GM21737 (cell line): ENCODE data around the gene PLXNA4.

Experiments
- ATAC-seq: cut with Tn5 transposase; IDR thresholded peaks from one replicate; pipeline ENCODE4 v1.9.1; 2021; ENCODE audit warnings: mild to moderate bottlenecking, moderate library complexity; ENCODE audit not compliant: unreplicated experiment

PLXNA4 gene

GRCh38 chr7:132480534-132480933 lies 95.7 kb downstream of the PLXNA4 start:
- no peak for ATAC-seq

DNA sequence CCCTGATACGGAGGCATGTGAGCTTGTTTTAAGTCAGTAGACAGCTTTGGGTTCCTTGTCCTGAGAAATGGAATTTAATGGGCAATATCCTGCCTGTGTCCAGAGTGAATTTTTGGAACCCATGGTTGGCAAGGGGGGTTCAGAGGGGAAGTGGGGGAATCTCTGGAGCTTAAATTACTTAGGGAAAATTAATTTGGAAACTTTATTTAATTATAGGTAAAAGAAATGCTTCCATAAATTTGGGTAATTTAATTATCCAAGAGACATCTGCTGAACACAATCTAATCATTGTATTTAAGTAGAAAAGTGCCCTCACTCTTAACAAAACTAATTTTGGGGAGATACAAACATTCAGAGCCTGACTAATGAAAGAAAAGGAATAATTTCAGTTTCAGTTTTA lies 99.7 kb downstream of the PLXNA4 start:
- no peak for ATAC-seq

- ATAC-seq = no peak
Observed at GRCh38 chr7:132475669-132476116, 100.6 kb downstream of the PLXNA4 start.

DNA sequence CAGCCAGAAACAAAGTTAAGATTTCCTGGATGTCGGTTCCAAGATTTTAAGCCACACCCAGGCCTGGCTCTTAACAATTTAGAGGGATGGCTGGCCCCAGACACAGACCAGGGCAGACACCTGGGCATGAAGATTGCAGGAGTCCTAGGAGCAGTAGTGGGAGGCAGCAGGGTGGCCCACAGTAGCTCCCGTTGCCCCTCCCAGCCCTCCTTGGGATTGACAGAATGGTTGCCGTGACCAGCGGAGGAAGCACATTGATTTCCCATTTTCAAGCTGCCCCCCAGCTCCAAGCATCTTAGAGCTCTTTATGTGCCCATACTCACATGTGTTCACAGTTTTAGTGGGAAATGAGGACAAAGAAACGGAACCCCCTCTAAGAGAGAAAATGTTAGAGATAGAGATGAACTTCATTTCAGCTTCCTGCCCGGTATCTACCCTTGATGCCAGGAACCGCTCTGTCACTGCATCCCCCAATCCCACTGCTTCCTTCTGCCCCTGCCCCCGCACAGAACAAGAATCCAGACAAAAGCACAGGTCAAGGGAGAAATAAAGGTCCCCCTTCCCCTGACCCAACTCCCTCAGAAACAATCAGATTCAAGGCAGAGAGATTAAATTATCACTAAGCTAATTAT lies 101.1 kb downstream of the PLXNA4 start:
- no peak for ATAC-seq

- no peak for ATAC-seq
Observed at GRCh38 chr7:132472463-132473120, 103.7 kb downstream of the PLXNA4 start.

GRCh38 chr7:132471515-132471914 lies 104.8 kb downstream of the PLXNA4 start:
- ATAC-seq = no peak

DNA sequence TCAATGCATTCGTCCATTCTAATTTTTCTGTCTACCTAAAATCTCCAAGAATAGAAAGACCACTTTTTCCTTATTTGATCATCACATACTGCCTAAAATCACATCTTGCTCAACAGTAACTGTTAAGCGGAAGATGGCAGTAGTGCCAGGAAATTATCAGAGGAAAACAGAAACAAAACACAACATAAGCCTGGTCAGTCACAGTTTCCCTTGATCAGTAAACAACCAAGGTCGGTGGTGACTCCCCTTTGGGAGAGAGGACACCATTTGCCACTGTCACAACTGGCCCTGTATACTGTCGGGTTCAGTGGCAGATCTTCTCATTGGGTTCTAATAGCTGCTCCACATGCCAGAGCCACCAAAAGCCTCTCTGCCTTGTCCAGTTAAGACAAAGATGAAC lies 106.6 kb downstream of the PLXNA4 start:
- ATAC-seq = no peak

GRCh38 chr7:132469264-132469663 lies 107.0 kb downstream of the PLXNA4 start:
- no peak for ATAC-seq

DNA sequence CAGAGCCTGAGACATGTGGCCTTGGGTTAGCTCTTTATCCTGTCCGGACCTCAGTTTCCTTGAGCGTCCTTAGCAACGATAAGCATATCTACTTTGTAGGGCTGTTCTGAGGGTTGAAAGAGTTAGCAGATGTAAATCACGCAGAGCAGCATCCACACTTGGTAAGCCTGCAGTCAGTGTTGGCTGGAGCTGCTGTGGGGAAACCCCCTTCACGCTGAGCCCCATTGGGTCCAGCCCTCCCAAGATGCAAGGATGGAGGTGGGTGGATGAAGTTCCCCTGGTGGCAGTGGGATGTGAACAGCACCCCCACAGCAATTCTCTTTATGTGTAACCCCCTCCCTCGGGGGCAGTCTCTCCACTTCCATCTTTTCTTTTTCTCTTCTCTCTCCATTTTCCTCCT lies 109.9 kb downstream of the PLXNA4 start:
- ATAC-seq = no peak

DNA sequence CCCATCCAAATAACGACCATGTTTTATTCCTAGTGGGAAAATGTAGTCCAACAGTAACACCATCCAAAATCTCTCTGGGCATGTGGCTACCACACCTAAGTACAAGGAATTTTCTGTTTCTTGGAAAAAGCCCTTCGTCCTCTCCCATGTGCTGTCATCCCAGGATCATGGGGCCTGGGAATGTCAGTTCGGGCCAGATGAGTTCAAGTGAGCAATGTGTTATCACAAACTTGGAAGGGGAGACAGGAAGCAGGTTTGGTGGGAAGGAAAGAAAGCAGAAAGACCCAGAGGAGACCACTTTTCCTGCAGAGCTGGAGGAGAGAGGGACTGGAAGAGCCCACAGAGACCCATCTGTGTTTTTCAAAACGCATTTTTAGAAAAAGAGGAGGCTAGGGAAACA lies 110.8 kb downstream of the PLXNA4 start:
- no peak for ATAC-seq

DNA sequence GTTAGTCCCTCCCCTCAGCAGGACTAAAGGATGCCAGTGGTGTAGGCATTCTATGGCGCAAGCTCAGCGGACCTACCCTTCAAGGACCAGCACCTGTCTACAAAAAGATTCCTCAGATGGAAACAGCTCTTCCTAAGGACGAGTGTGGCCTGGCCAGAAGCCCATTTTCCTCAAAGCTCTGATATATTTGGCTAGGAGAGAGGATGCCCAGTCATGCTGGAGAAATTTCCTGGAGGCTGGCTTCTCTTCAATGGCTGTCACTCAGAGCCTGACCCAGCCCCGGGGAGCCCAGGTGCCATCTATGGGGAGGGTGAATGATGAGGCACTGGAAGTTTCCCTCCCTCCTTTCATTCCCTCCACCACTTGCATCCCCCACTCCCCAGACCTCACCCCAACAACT lies 111.5 kb downstream of the PLXNA4 start:
- ATAC-seq = no peak

DNA sequence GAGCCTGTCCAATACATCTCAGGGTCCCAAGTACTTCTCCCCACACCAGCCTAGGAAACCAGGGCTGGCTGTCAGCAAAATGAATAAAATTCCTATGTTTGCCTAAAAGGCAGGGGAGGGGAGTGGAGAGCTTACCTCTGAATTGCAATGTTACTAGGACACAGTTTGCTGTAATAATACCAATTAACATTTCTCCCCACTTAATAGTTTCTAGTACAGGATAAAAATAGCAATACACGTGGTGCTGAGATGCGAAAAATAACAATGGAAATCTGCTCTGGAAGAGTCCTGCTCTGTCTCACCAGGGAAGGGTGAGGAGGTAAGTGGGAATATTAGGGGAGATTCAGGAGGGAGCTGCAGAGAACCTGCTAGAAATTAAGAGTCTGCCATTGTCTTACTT lies 112.3 kb downstream of the PLXNA4 start:
- ATAC-seq = no peak

DNA sequence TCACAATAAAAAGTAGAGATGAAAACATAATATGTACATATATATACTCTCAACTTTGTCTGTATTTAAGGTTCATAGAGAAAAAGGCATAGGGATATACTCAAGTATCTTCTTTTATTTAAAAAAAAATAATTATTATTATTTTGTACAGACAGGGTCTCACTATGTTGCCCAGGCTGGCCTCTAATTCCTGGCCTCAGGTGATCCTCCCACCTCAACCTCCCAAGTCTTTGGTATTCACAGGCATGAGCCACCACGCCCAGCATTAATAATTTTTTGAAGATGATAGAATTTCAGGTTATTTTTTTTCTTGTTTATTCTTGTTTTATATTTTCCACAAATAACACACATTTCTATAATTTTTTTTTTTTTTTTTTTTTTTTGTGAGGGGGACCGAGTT lies 113.8 kb downstream of the PLXNA4 start:
- no peak for ATAC-seq

GRCh38 chr7:132461032-132461592 lies 115.2 kb downstream of the PLXNA4 start:
- ATAC-seq = no peak

DNA sequence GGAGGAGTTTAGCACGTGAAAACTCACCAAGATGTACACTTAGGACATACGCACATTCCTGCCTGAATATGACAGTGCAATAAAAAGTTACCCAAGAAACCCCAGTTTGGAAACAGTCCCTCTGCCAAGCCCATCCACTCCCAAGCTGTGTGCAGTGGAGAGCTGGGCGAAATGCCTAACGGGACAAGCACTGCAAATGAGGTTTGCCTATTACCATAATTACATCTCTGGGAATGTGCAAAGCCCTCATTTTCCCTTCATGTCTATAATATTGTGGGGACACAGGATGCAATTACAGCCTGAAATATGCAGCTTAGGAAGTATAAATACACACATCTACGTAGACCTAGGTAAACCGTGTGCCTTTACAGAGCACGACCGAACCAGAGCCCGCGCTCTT lies 117.5 kb downstream of the PLXNA4 start:
- no peak for ATAC-seq

DNA sequence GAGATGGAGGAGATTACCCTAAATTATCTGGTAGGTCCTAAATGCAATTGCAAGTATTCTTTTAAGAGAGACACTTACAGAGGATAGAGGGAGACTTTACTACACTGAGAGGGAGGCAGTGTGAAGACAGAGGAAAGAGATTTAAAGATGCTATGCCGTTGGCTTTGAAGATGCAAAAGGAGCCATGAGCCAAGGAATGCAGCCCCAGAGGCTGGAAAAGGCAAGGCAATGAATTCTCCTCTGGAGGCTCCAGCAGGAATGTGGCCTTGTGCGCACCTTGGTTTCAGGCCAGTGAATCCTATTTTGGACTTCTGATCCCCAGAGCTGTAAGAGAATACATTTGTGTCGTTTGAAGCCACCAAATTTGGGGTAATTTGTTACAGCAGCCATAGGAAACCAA lies 118.6 kb downstream of the PLXNA4 start:
- ATAC-seq = no peak

- ATAC-seq = no peak
Observed at GRCh38 chr7:132456418-132456817, 119.9 kb downstream of the PLXNA4 start.

DNA sequence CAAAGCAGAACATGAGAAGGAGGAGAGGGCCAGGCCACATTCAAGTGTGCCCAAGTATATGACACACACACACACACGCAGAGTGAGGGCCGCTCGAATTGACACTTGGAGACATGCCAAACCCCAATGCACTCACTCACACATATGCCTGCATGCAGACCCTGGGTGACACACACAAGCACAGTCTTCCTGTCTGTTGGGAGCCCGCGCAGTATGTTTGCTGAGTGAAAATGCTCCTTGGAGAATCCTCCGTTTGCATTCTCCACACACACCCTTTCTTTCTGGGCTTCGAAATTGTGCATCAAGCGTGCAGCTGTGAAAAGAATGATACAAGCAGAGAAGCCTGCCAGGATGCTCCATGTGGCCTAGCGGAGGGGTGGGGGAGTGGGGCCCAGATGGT lies 120.9 kb downstream of the PLXNA4 start:
- ATAC-seq = no peak

DNA sequence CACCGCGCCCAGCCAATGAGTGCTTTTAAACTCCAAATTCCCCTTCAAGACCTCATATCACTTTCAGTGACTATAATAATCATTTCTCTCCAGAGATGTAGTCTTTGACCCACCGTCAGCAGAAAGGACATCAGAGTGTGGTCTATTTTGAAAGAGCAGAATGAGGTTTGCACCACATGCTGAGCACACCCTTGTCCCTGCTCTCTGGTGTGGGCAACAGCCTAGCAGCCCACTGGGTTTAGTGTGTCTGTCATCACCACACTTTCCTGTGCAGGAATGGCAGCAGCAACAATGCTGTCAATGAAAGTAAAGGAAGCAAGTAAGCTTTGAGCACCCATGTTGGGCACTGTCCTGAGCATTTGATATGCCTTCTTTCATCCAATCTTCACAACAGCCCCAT lies 122.4 kb downstream of the PLXNA4 start:
- no peak for ATAC-seq

DNA sequence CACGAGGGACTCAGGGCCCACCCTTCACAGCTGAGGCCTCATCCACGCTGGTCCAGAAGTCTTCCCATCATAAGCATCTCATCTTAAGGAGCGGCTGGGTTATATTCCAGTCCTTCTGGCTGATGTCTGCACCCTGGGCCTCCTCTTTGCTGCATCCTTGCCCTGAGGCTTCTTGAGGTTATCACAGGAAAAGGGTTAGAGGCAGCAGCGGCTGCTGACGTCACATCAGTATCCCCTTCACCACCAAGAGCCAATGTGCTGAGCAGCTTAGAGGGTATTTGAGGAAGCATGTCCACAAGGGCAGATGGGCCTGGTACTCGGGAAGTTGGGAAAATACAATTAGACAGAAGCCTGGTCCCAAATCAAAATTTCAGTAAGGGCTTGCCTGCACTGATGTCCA lies 125.1 kb downstream of the PLXNA4 start:
- no peak for ATAC-seq

DNA sequence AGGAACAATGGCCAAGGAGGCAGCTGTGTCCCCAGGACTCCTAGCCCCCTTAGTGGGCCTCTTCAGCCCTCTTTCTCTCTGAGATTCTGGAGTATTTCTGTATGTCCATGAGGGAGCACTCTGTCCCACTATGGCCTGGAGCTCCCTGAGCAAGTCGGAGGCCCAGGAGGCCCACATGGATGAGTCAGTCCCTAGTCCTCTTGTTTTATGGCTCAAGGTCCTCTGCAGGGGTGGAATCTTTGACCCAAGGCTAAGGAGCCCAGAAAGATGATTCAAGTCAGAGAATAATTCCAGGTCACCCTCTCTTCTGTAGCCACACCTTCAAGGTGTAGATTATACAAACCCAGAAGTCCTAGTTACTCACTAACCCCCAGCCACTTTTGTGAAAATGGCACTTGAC lies 125.6 kb downstream of the PLXNA4 start:
- ATAC-seq = no peak

GRCh38 chr7:132450188-132450587 lies 126.1 kb downstream of the PLXNA4 start:
- no peak for ATAC-seq
